Osteoblast (primary cell): ENCODE data around the gene CSNK1A1. TPM values are rescaled to one million over a fixed set of nuclear protein-coding genes. Genes with fewer than 3 reads are reported as not detected.

Source experiments
- DNase-seq: peaks from one replicate; pipeline ENCODE4 v3.0.0; 2011; ENCODE audit warnings: low spot score, mixed read lengths; ENCODE audit not compliant: insufficient read length; ENCODE audit errors: missing footprints
- H2AFZ ChIP-seq: 2 replicates; pipeline ENCODE4 v1.6.0; 2011; ENCODE audit warnings: mild to moderate bottlenecking, low read length
- H3K27ac ChIP-seq: 2 replicates; pipeline ENCODE4 v1.5.1; 2011; ENCODE audit warnings: mild to moderate bottlenecking, low read depth, low read length, moderate library complexity
- H3K27me3 ChIP-seq: 2 replicates; pipeline ENCODE4 v1.6.0; 2012; ENCODE audit warnings: mild to moderate bottlenecking, control low read depth, inconsistent platforms, low read length, moderate library complexity; ENCODE audit not compliant: insufficient read depth
- H3K36me3 ChIP-seq: 2 replicates; pipeline ENCODE4 v1.5.1; 2011; ENCODE audit warnings: mild to moderate bottlenecking, low read length, control low read depth, moderate library complexity; ENCODE audit not compliant: insufficient read depth
- H3K4me1 ChIP-seq: 2 replicates; pipeline ENCODE4 v1.5.1; 2011; ENCODE audit warnings: mild to moderate bottlenecking, low read length, control low read depth, moderate library complexity; ENCODE audit not compliant: insufficient read depth
- H3K4me2 ChIP-seq: 2 replicates; pipeline ENCODE4 v1.6.0; 2011; ENCODE audit warnings: mild to moderate bottlenecking, low read length; ENCODE audit not compliant: insufficient read depth
- H3K4me3 ChIP-seq: fragments of 200-600 bp; sonication (generic); 3 replicates; pipeline ENCODE4 v1.5.1; 2012; ENCODE audit warnings: mild to moderate bottlenecking, low read length, inconsistent platforms; ENCODE audit not compliant: insufficient read depth
- H3K79me2 ChIP-seq: 2 replicates; pipeline ENCODE4 v1.6.0; 2012; ENCODE audit warnings: mild to moderate bottlenecking, low read length, control low read depth, inconsistent platforms; ENCODE audit not compliant: insufficient read depth
- H3K9me3 ChIP-seq: 2 replicates; pipeline ENCODE4 v1.5.1; 2011; ENCODE audit warnings: low read depth, low read length, control low read depth
- H4K20me1 ChIP-seq: 2 replicates; pipeline ENCODE4 v1.6.0; 2012; ENCODE audit warnings: mild to moderate bottlenecking, low read length, control low read depth; ENCODE audit not compliant: insufficient read depth
- total RNA-seq: library from RNA; depleted of rRNA; stranded (reverse); fragments of >200 nt; gene quantifications from 2 replicates; pipeline ENCODE4 v1.2.3, GENCODE V29; 2012
- TF ChIP-seq, protein P1 (sequence below): IDR thresholded peaks from 2 replicates; pipeline ENCODE4 v1.5.1; 2011; ENCODE audit warnings: mild to moderate bottlenecking, low read depth, low read length, moderate library complexity; ENCODE audit errors: extremely low read depth

The CSNK1A1 gene
- total RNA-seq, 1 donor = 497 TPM

DNA sequence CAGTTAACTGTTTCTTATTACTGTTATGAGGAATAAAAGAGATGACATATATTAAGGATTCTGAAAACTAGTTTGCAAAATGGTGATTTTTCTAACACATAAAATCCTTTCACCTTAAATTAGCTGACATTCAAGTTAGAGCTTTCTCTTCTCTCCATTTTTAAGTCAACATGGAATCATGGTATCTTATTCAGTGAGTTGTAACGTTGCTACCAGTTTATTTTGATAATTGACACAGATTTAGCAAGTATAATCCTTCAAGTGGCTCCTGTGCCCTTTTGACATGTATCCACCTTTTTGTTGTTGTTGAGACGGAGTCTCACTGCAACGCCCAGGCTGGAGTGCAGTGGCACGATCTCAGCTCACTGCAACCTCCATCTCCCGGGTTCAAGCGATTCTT, 58.5 kb downstream of the CSNK1A1 start:
- Histone ChIP-seq H3K9me3 (no peaks in the 10 kb centered on the region), H3K79me2 (no peaks in the 10 kb centered on the region), H3K4me2 (no peak overlapping the region), H3K36me3 (peaks cover 43% of the 10 kb centered on the region), H3K4me1 (peaks cover 36% of the 10 kb centered on the region), H3K27ac (no peak overlapping the region), H3K27me3 (no peaks in the 10 kb centered on the region), H3K4me3 (no peak overlapping the region), H2AFZ (no peak overlapping the region), H4K20me1 (no peaks in the 10 kb centered on the region)
- TF ChIP-seq, protein P1, sequence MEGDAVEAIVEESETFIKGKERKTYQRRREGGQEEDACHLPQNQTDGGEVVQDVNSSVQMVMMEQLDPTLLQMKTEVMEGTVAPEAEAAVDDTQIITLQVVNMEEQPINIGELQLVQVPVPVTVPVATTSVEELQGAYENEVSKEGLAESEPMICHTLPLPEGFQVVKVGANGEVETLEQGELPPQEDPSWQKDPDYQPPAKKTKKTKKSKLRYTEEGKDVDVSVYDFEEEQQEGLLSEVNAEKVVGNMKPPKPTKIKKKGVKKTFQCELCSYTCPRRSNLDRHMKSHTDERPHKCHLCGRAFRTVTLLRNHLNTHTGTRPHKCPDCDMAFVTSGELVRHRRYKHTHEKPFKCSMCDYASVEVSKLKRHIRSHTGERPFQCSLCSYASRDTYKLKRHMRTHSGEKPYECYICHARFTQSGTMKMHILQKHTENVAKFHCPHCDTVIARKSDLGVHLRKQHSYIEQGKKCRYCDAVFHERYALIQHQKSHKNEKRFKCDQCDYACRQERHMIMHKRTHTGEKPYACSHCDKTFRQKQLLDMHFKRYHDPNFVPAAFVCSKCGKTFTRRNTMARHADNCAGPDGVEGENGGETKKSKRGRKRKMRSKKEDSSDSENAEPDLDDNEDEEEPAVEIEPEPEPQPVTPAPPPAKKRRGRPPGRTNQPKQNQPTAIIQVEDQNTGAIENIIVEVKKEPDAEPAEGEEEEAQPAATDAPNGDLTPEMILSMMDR = no peak
- no peak for DNase-seq

DNA sequence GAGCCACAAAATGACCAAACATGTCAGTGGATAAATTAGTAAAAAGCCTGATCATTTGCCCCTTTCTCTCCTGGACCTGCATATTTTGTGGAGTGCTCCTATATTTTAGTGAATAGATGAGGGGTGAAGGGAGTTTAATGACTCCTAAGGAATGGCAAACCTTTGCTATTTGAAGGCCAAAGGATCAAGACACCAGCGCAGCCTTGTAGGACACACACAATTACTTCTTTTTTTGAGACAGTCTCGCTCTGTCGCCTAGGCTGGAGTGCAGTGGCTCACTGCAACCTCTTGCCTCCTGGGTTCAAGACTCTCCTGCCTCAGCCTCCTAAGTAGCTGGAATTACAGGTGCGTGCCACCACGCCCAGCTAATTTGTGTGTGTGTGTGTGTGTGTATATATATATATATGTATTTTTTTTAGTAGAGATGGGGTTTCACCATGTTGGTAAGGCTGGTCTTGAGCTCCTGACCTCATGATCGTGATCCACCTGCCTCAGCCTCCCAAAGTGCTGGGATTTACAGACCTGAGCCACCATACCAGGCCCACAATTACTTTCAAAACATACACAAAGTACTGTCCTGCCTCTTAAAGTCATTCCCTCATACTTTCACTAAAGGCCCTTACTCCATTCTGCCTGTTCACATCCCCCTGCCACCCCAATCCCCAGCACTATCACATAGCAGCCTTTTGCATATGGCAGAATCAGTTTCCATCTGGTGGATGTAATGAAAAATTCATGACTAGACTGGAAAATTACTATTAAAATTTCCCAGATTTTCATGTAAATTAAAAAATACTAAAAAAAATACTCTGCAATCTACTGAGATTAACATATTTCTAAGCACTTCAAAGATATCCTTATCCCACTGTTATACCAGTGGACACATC, 60.4 kb downstream of the CSNK1A1 start:
- Histone ChIP-seq H3K79me2 (no peaks in the 10 kb centered on the region), H3K4me1 (peaks cover 37% of the 10 kb centered on the region), H2AFZ (no peak overlapping the region), H3K4me3 (no peak overlapping the region), H4K20me1 (no peaks in the 10 kb centered on the region), H3K9me3 (no peaks in the 10 kb centered on the region), H3K27me3 (no peaks in the 10 kb centered on the region), H3K4me2 (no peak overlapping the region), H3K36me3 (peaks cover 30% of the 10 kb centered on the region), H3K27ac (peak overlapping the region; percentile 98)
- TF ChIP-seq, protein P1 = no peak
- no peak for DNase-seq

DNA sequence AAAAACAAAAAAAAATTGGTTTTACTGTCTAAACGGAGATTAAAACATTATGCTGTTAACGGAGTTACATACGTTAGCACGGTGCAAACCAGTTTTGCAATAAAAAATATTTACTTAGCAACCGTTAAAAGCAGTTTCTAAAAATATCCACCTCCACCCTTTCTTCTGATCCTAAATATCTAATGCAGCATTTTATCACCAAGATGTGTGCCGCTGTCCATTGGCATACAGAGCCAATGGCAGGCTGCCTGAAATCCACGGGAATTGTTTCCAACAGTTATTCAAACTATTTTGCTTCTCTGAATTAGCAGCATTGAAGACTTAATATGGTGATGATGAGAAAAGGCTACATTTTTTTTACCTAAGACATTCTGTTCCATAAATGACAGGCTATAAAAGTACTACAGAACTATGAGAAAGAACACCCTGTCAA, 61.6 kb downstream of the CSNK1A1 start:
- Histone ChIP-seq H2AFZ (no peak overlapping the region), H3K4me3 (no peak overlapping the region), H3K9me3 (no peaks in the 10 kb centered on the region), H3K27me3 (no peaks in the 10 kb centered on the region), H3K79me2 (no peaks in the 10 kb centered on the region), H3K4me2 (peak overlapping the region; percentile 43), H3K27ac (peak overlapping the region; percentile 98), H3K36me3 (peaks cover 18% of the 10 kb centered on the region), H4K20me1 (no peaks in the 10 kb centered on the region), H3K4me1 (peaks cover 49% of the 10 kb centered on the region)
- TF ChIP-seq, protein P1 = no peak
- DNase-seq = no peak

DNA sequence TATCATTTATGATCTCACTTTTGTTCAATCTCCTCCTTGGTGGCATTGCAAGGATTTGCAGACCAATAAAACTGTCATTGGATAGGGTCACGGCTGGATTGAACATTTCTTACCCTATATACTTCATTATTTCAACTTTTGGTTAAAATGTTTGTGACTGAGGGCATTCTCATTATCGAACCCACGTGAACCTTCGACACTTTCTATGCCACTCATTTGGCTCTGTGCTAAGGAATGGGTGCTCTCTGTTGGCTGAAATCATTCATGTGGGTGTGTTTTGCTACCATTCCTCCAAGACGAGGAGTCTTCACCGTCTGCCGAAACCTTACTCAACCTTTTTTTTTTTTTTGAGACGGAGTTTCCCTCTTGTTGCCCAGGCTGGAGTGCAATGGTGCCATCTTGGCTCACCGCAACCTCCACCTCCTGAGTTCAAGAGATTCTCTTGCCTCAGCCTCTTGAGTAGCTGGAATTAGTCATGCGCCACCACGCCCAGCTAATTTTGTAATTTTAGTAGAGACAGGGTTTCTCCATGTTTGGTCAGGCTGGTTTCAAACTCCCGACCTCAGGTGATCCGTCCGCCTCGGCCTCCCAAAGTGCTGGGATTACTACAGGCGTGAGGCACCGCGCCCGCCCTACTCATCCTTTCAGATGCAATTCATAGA, 62.5 kb downstream of the CSNK1A1 start:
- Histone ChIP-seq H2AFZ (no peak overlapping the region), H3K27me3 (no peaks in the 10 kb centered on the region), H3K9me3 (no peaks in the 10 kb centered on the region), H3K4me2 (peak overlapping the region; percentile 43), H4K20me1 (no peaks in the 10 kb centered on the region), H3K4me1 (peaks cover 52% of the 10 kb centered on the region), H3K36me3 (peaks cover 10% of the 10 kb centered on the region), H3K4me3 (no peak overlapping the region), H3K27ac (peak overlapping the region; percentile 98), H3K79me2 (no peaks in the 10 kb centered on the region)
- DNase-seq = no peak
- TF ChIP-seq, protein P1 = no peak
